ENCODE measurements around the gene BTG2. TPM values are rescaled to one million over a fixed set of nuclear protein-coding genes. Genes with fewer than 3 reads are reported as not detected.
A peak's percentile ranks its signal among the peaks of the same experiment; 100 is the strongest.
"Not testable (repeated sequence)": the region's sequence is repeated elsewhere in the genome, so short reads cannot be mapped to it uniquely, and the experiment has no call there.

Gene BTG2
- 83.5 TPM for total RNA-seq

DNA sequence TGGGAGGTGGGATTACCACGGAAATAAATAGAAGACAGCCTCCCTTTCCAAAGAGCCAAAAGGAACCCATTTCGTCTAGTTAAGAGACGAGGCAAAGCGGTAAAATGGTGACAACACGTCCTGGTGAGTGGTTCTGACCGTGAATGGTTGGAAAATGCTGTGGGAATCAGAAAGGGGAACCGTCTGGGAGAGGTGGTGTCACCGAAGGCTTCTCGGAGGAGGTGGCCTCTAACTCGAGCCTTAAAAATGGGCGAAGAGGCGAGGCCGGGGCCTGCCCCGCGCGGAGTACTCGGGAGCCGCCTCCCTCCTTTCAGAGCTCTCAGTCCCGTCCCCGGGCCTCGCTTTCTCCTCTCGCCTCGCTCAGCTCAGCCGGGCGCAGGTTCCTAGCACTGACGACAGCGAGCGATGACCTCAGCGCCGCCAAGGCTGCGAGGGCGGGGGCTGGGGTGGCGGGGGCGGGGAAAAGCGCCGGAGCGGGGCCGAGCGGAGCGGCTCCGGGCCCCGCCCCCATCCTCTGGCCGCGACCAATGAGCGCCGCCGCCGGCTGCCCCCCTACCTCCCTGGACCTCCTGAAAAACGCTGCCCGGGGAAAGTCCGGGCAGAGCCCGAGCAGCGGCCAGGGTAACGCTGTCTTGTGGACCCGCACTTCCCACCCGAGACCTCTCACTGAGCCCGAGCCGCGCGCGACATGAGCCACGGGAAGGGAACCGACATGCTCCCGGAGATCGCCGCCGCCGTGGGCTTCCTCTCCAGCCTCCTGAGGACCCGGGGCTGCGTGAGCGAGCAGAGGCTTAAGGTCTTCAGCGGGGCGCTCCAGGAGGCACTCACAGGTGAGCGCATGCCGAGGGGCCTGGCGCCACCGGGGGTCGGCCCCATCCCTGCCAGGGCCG lies at the start of gene BTG2:
TSS of gene BTG2 (plus strand) at position 601 of the 890 bp plus-strand sequence. CDS start at position 689, 88 bp downstream.
- peak; percentile 97 for DNase-seq (ENCODE audit: low spot score)
- intact Hi-C loops (cut with DNase I), result loop anchor here (5.0 kb wide), 1 partner anchor 33 kb away; no protein-coding TSS in a partner anchor
- peak; percentile 92 for ATAC-seq

- peak; percentile 51 for DNase-seq (ENCODE audit: low spot score)
- intact Hi-C loops (cut with DNase I); ATAC-seq: not testable (repeated sequence)
Measured at GRCh38 chr1:203256636-203257035, 48.7 kb upstream of the BTG2 start.

GRCh38 chr1:203263496-203263895 lies 41.8 kb upstream of the BTG2 start:
- peak; percentile 33 for ATAC-seq

GRCh38 chr1:203264052-203264501 lies 41.2 kb upstream of the BTG2 start:
- peak; percentile 57 for DNase-seq (ENCODE audit: low spot score)
- intact Hi-C loops (cut with DNase I), result no loop called here
- peak; percentile 64 for ATAC-seq

More at GRCh38 chr1:203263496-203263895, 41.8 kb upstream of the BTG2 start:
- peak; percentile 44 for DNase-seq (ENCODE audit: low spot score)
- intact Hi-C loops (cut with DNase I), result no loop called here

- intact Hi-C loops (cut with DNase I), result no loop called here
- DNase-seq (ENCODE audit: low spot score), result peak; percentile 41
- ATAC-seq, result no peak
Measured at GRCh38 chr1:203265541-203265940, 39.8 kb upstream of the BTG2 start.

- DNase-seq (ENCODE audit: low spot score); ATAC-seq; intact Hi-C loops (cut with DNase I): not testable (repeated sequence)
Measured at GRCh38 chr1:203266140-203266539, 39.2 kb upstream of the BTG2 start.

- peak; percentile 76 for ATAC-seq
- DNase-seq (ENCODE audit: low spot score), result peak; percentile 90
- intact Hi-C loops (cut with DNase I), result no loop called here
Measured at GRCh38 chr1:203267347-203267846, 37.9 kb upstream of the BTG2 start.

- DNase-seq (ENCODE audit: low spot score), result no peak
- intact Hi-C loops (cut with DNase I), result no loop called here
- ATAC-seq, result no peak
Measured at GRCh38 chr1:203267912-203268311, 37.4 kb upstream of the BTG2 start.

- DNase-seq (ENCODE audit: low spot score) (no peak), ATAC-seq (no peak)
- intact Hi-C loops (cut with DNase I), result no loop called here
Measured at GRCh38 chr1:203268901-203269653, 36.2 kb upstream of the BTG2 start.

DNA sequence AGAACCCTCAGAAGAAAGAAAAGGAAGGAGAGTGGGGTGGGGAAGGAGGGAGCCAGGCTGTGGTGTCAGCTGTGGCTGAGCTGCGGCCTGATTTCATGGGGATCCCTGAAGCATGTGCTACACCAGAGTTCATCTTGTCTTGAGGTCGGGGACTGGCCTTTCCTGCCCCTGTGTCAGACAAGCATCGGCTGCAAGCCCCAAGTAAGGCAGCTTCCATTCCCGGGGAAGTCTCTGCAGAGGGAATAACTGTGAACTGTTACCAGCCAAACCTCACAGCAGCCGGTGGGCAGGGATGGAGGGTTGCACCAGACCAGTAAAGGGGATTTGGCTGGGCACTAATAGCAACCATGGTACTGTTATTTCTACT lies 35.7 kb upstream of the BTG2 start:
- intact Hi-C loops (cut with DNase I), result loop anchor here (5.0 to 10.0 kb wide), 3 partner anchors 38 to 425 kb away; partner anchors contain the start of gene BTG2
- ATAC-seq, result no peak
- DNase-seq (ENCODE audit: low spot score), result peak; percentile 56

- no peak for ATAC-seq
- intact Hi-C loops (cut with DNase I), result loop anchor here (5.0 to 10.0 kb wide), 3 partner anchors 37 to 424 kb away; partner anchors contain the start of gene BTG2
- peak; percentile 35 for DNase-seq (ENCODE audit: low spot score)
Measured at GRCh38 chr1:203270448-203270847, 34.9 kb upstream of the BTG2 start.

DNA sequence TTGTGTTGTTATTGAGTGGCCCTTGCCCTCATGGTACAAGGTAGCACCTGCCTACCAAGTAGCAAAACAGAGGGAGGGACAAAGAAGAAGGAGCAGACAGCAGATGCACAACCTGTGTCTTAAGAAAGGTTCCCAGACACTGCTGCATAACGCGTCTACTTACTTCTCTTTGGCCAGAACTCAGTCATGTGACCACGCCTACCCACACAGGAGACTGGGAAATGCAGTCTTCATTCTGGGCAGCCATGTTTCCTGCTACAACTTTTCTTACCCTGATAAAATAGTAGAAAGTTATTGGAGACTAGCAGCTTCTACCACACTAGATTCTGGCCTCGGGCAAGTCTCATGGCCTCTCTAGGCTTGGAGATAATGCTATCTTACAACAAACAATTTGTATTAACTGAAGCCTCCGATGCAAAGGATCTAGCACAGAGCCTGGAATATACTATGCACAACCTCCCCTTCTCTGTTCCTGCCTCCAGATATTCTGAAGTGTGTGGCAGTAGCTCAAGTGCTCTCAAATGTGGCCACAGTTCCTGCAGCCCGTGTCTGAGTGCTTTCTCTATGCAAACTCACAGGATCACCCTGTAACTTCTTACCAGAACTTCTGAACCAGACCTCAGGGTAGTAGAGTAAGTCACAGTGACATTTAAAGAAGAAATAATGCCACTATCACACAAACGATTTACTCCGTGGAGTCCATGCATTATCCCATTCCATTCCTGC lies 34.1 kb upstream of the BTG2 start:
- no peak for ATAC-seq
- peak; percentile 79 for DNase-seq (ENCODE audit: low spot score)
- intact Hi-C loops (cut with DNase I), result loop anchor here (5.0 to 10.0 kb wide), 3 partner anchors 36 to 424 kb away; partner anchors contain the start of gene BTG2

GRCh38 chr1:203271962-203272632 lies 33.2 kb upstream of the BTG2 start:
- no peak for ATAC-seq
- intact Hi-C loops (cut with DNase I), result loop anchor here (2.0 to 10.0 kb wide), 4 partner anchors 35 to 423 kb away; partner anchors contain the start of gene BTG2
- peak; percentile 75 for DNase-seq (ENCODE audit: low spot score)

- DNase-seq (ENCODE audit: low spot score) (peak; percentile 68), ATAC-seq (no peak)
- intact Hi-C loops (cut with DNase I), result loop anchor here (2.0 to 10.0 kb wide), 4 partner anchors 35 to 422 kb away; partner anchors contain the start of gene BTG2
Measured at GRCh38 chr1:203272633-203273205, 32.6 kb upstream of the BTG2 start.

GRCh38 chr1:203273206-203273868 lies 32.0 kb upstream of the BTG2 start:
- peak; percentile 94 for DNase-seq (ENCODE audit: low spot score)
- intact Hi-C loops (cut with DNase I), result loop anchor here (2.0 to 10.0 kb wide), 4 partner anchors 34 to 421 kb away; partner anchors contain the start of gene BTG2
- peak; percentile 74 for ATAC-seq

DNA sequence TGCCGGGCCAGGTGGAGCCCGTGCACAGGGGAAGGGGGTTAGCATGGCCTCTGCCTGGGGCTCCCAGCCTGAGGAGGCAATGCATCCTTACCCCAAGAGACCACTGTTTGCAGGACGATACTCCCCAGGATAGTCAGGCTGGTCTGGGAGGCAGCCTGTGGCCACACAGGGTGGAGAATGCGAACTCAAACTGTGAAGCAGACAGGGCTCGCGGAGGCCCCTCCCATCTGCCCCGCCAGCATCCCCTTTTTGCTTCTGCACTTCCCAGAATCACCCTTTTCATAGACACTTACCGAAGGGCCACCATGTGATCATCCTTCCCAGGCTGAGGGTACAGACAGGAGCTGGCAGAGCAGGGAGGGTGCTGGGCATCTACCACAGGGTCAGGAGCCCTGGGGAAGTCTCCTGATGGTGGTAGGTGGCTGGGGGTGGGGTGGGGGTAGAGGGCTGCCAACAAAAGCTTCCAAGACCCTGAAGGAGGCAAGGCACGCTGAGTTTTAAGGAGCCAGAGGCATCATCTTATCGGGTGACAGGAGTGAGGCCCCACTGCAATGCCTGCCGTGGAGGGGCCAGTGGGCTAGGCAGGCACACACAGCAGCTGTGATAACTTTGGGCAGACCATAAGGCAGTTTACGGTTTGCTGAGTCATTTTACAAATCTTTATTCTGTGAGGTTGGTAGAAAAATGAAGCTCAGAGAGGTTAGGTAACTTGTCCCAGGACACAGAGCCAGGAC lies 31.3 kb upstream of the BTG2 start:
- intact Hi-C loops (cut with DNase I), result loop anchor here (2.0 to 10.0 kb wide), 4 partner anchors 33 to 421 kb away; partner anchors contain the start of gene BTG2
- peak; percentile 5 for ATAC-seq
- DNase-seq (ENCODE audit: low spot score), result peak; percentile 78

All from sciatic nerve (tissue), 2 donors.